HepG2 (cell line): Measurements from ENCODE around the gene RBM46. TPM values are rescaled to one million over a fixed set of nuclear protein-coding genes. Genes with fewer than 3 reads are reported as not detected.

Source experiments
- ATAC-seq: fragments of 200-7000 bp; cut with Tn5 transposase; 3 replicates; pipeline ENCODE4 v1.9.1; 2020; ENCODE audit warnings: mild to moderate bottlenecking, moderate library complexity
- BruUV-seq: library from RNA; stranded (reverse); fragments of 400-500 nt; replicated peaks from 2 replicates; lab custom pipeline; 2021; lab: Mats Ljungman, UMichigan
- CTCF ChIA-PET: fragments of 300-600 bp; formaldehyde crosslinking; extraction: SDS; loops from one replicate; lab custom pipeline; 2021; ENCODE audit warnings: low total read pairs, inconsistent platforms, low intra/inter-chr PET ratio; lab: Yijun Ruan, JAX
- POLR2A ChIA-PET: fragments of 350-600 bp; sonication (Branson Sonifier 250); formaldehyde crosslinking; loops from one replicate; lab custom pipeline; 2020; ENCODE audit warnings: antibody characterized with exemption, inconsistent platforms; lab: Yijun Ruan, JAX
- DNase-seq: peaks from one replicate; pipeline ENCODE4 v3.0.0-alpha.2; 2015; ENCODE audit warnings: low spot score
- FAIRE-seq: peaks from 3 replicates; lab custom pipeline; 2011; peaks lifted over from hg19 to GRCh38; lab: Jason Lieb, UNC
- H2AFZ ChIP-seq: one replicate; pipeline ENCODE4 v1.6.1; 2011; ENCODE audit warnings: low read length, inconsistent platforms
- H3K27ac ChIP-seq: fragments of 300-600 bp; 3 replicates; pipeline ENCODE4 v1.8.0; 2011; ENCODE audit warnings: mixed run types, mild to moderate bottlenecking, mixed read lengths, low read length, inconsistent platforms; ENCODE audit not compliant: insufficient read depth; ENCODE audit errors: extremely low read length
- H3K27me3 ChIP-seq, 2 experiments: fragments of 200-600 bp in 1 of 2; 2 replicates in 1 of 2; 3 replicates in 1 of 2; pipeline versions ENCODE4 v1.6.0 to v1.8.0; 2011; ENCODE audit warnings: low read length in 2 of 2, mild to moderate bottlenecking in 2 of 2, moderate library complexity in 2 of 2, inconsistent platforms in 1 of 2; ENCODE audit not compliant: insufficient read depth in 2 of 2, control insufficient read depth in 1 of 2
- H3K36me3 ChIP-seq, 2 experiments: fragments of 200-600 bp in 1 of 2; replicated peaks in 1 of 2; 2 replicates in 1 of 2; 3 replicates in 1 of 2; pipeline versions ENCODE4 v1.5.1 to v1.8.0; 2011; ENCODE audit warnings: low read length in 2 of 2, inconsistent platforms in 1 of 2; ENCODE audit not compliant: insufficient read depth in 2 of 2, control insufficient read depth in 1 of 2
- H3K4me1 ChIP-seq: 2 replicates; pipeline ENCODE4 v1.5.1; 2012; ENCODE audit warnings: low read length, inconsistent platforms; ENCODE audit not compliant: insufficient read depth
- H3K4me2 ChIP-seq: 2 replicates; pipeline ENCODE4 v1.6.0; 2011; ENCODE audit warnings: low read depth, low read length, inconsistent platforms
- H3K4me3 ChIP-seq, 3 experiments: fragments of 200-600 bp in 1 of 3; sonication (generic), shearing (Covaris generic) in 1 of 3; replicated peaks in 1 of 3; 2 replicates each; pipeline ENCODE4 v1.5.1; 2011 to 2016; ENCODE audit warnings: low read length in 3 of 3, inconsistent platforms in 2 of 3, low read depth in 2 of 3, mild to moderate bottlenecking in 2 of 3, control low read depth in 1 of 3, mixed read lengths in 1 of 3; ENCODE audit not compliant: insufficient read depth in 1 of 3
- H3K79me2 ChIP-seq: one replicate; pipeline ENCODE4 v1.6.1; 2011; ENCODE audit warnings: low read length, inconsistent platforms; ENCODE audit not compliant: insufficient read depth
- H3K9ac ChIP-seq: 2 replicates; pipeline ENCODE4 v1.6.0; 2011; ENCODE audit warnings: mild to moderate bottlenecking, low read depth, low read length, inconsistent platforms; ENCODE audit not compliant: insufficient read depth
- H3K9me3 ChIP-seq: 2 replicates; pipeline ENCODE4 v1.5.1; 2012; ENCODE audit warnings: mild to moderate bottlenecking, low read length
- H4K20me1 ChIP-seq: 2 replicates; pipeline ENCODE4 v1.6.0; 2011; ENCODE audit warnings: inconsistent platforms, mild to moderate bottlenecking, low read length, moderate library complexity; ENCODE audit not compliant: insufficient read depth
- MBNL3 ChIP-seq: fragments of 250-450 bp; sonication (Bioruptor Pico); conservative IDR thresholded peaks from 2 replicates; pipeline ENCODE4 v1.8.0; 2022; ENCODE audit warnings: mild to moderate bottlenecking, inconsistent platforms
- MEIS2 ChIP-seq: sonication (generic); formaldehyde crosslinking; IDR thresholded peaks from 2 replicates; pipeline ENCODE4 v1.9.0; 2021; ENCODE audit warnings: mild to moderate bottlenecking, missing genetic modification reagents
- NAIF1 ChIP-seq: sonication (generic); formaldehyde crosslinking; IDR thresholded peaks from 2 replicates; pipeline ENCODE4 v1.5.0; 2020; ENCODE audit warnings: mild to moderate bottlenecking, missing genetic modification reagents, borderline replicate concordance
- NFATC3 ChIP-seq: sonication (generic); formaldehyde crosslinking; IDR thresholded peaks from 2 replicates; pipeline ENCODE4 v1.5.1; 2020; ENCODE audit warnings: mild to moderate bottlenecking, missing genetic modification reagents
- SNAPC2 ChIP-seq: sonication (generic); formaldehyde crosslinking; IDR thresholded peaks from 2 replicates; pipeline ENCODE4 v1.8.1; 2022; ENCODE audit warnings: mild to moderate bottlenecking, missing genetic modification reagents
- SOX6 ChIP-seq, 2 experiments: fragments of 450-650 bp in 1 of 2; sonication (generic) in 1 of 2; formaldehyde crosslinking in 1 of 2; IDR thresholded peaks; 2 replicates each; pipeline versions ENCODE4 v1.4.0 to v1.6.1; 2017 to 2020; ENCODE audit warnings: antibody characterized with exemption in 1 of 2, mild to moderate bottlenecking in 1 of 2, missing genetic modification reagents in 1 of 2
- ZMAT3 ChIP-seq: sonication (generic); formaldehyde crosslinking; conservative IDR thresholded peaks from 2 replicates; pipeline ENCODE4 v1.7.0; 2021; ENCODE audit warnings: missing genetic modification reagents
- ZNF441 ChIP-seq: sonication (generic); formaldehyde crosslinking; IDR thresholded peaks from 2 replicates; pipeline ENCODE4 v1.7.0; 2021; ENCODE audit warnings: missing genetic modification reagents, borderline replicate concordance
- ZNF749 ChIP-seq: sonication (generic); formaldehyde crosslinking; IDR thresholded peaks from 2 replicates; pipeline ENCODE4 v1.8.0; 2022; ENCODE audit warnings: mild to moderate bottlenecking, missing genetic modification reagents, moderate library complexity, borderline replicate concordance
- WGBS: methylation state at CpG from one replicate; pipeline ENCODE4 v1.1.6; 2017; ENCODE audit warnings: low lambda C conversion rate; 5-methylcytosine and 5-hydroxymethylcytosine counted together
- in situ Hi-C: cut with HindIII; loops from 2 replicates; pipeline ENCODE4 v1.10.0; 2017; ENCODE audit warnings: low pct_unique_long_range_greater_than_20kb; ENCODE audit not compliant: extremely low pct_ligation_motif_present
- intact Hi-C: fragments of 100-400 bp; cut with micrococcal nuclease; formaldehyde crosslinking; loops from one replicate; pipeline ENCODE4 v1.10.0; 2022; ENCODE audit not compliant: unreplicated experiment
- polyA plus RNA-seq, 8 experiments: library from polyadenylated mRNA; depleted of rRNA in 3 of 8; stranded (reverse) in 7 of 8; unstranded in 1 of 8; fragments of >200 nt; fragmentation: Illumina TruSeq in 4 of 8; extraction: Trizol in 4 of 8; gene quantifications; 2 replicates each; pipeline versions ENCODE4 v1.2.1 to v1.2.3, GENCODE V29; 2011 to 2016; ENCODE audit warnings: low read depth in 4 of 8, missing spikeins in 1 of 8, mixed read lengths in 1 of 8; ENCODE audit not compliant: insufficient read depth in 1 of 8
- total RNA-seq, 5 experiments: library from RNA; depleted of rRNA; stranded (reverse); fragments of >200 nt; fragmentation: Illumina TruSeq; extraction: Trizol; gene quantifications; 2 replicates each; pipeline ENCODE4 v1.2.3, GENCODE V29; 2016; ENCODE audit warnings: low read depth in 1 of 5

Gene RBM46
- total and polyA plus RNA-seq, 2 of the 13 experiments (the other 11 are each of a cell fraction or from before 2014, with no cell fraction given): not detected

- H3K27me3 ChIP-seq: no peaks in the 10 kb centered on the region
- ATAC-seq (no peak), DNase-seq (no peak), FAIRE-seq (no peak)
- 7% methylated on average over 1 of the region's 1 CpG for WGBS
- intact Hi-C loops: loop anchor here (2.0 kb wide), 2 partner anchors 91 to 219 kb away; no protein-coding TSS in a partner anchor
- no peak overlapping the region for H3K9ac ChIP-seq
- H3K79me2 ChIP-seq: no peaks in the 10 kb centered on the region
- BruUV-seq: no TSS peak
- H3K9me3 ChIP-seq: no peaks in the 10 kb centered on the region
- TF ChIP-seq ZMAT3 (CRISPR knock-in tag) (no peak), SNAPC2 (CRISPR knock-in tag) (no peak), MBNL3 (CRISPR knock-in tag) (no peak), NFATC3 (no peak), ZNF749 (CRISPR knock-in tag) (no peak), NAIF1 (CRISPR knock-in tag) (no peak), ZNF441 (no peak), MEIS2 (CRISPR knock-in tag) (no peak), SOX6 (IDR thresholded peaks at IDR 0.05) (no peak), SOX6 (CRISPR knock-in tag; IDR thresholded peaks at IDR 0.05) (no peak)
- no peaks in the 10 kb centered on the region for H3K4me1 ChIP-seq
- no peak overlapping the region for H3K4me2 ChIP-seq
- no peak overlapping the region for H2AFZ ChIP-seq
- H3K36me3 ChIP-seq: no peaks in the 10 kb centered on the region
- H4K20me1 ChIP-seq: no peaks in the 10 kb centered on the region
- ChIA-PET CTCF (interaction anchor here (1.8 kb wide), 1 partner anchor 140 kb away, joined by 18 read pairs; no protein-coding TSS in a partner anchor), POLR2A (no interaction called here)
- H3K4me3 ChIP-seq: no peak overlapping the region
- H3K27ac ChIP-seq: no peak overlapping the region
- in situ Hi-C loops: loop anchor here (5.0 kb wide), 2 partner anchors 136 to 226 kb away; partner anchors contain the start of gene PLRG1
Observed at GRCh38 chr4:154778264-154778663, 2.8 kb upstream of the RBM46 start.
